ENCODE data around the gene MUC13.

MUC13 gene

GRCh38 chr3:124963755-124964154, 29.2 kb upstream of the MUC13 start:
- TF ChIP-seq GATA2 (IDR thresholded peaks at IDR 0.05; ENCODE audit: low read depth, low read length) = no peak
- TF ChIP-seq GATA3 (IDR thresholded peaks at IDR 0.05; ENCODE audit: low read depth, low read length) = no peak

GRCh38 chr3:124962403-124962940, 27.9 kb upstream of the MUC13 start:
- TF ChIP-seq GATA3 (IDR thresholded peaks at IDR 0.05; ENCODE audit: low read depth, low read length) (no peak), GATA2 (IDR thresholded peaks at IDR 0.05; ENCODE audit: low read depth, low read length) (no peak)

DNA sequence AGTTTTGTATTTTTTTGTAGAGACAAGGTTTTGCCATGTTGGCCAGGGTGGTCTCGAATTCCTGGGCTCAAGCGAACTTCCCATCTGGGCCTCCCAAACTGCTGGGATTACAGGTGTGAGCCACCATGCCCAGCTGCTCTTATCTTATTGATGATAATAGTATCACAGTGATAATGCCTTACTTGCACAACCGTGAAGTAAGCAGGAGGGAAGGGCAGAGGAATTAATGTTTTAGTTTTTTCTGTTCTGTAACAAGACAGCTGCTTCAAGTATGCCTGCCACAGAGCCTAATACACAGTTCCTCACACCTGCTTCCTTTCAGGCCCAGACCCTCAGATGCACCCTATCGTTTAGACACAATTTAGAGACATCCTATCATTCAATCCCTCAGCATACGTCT, 26.1 kb upstream of the MUC13 start:
- TF ChIP-seq GATA2 (IDR thresholded peaks at IDR 0.05; ENCODE audit: low read depth, low read length) = no peak
- no peak for TF ChIP-seq GATA3 (IDR thresholded peaks at IDR 0.05; ENCODE audit: low read depth, low read length)

- no peak for TF ChIP-seq GATA2 (IDR thresholded peaks at IDR 0.05; ENCODE audit: low read depth, low read length)
- TF ChIP-seq GATA3 (IDR thresholded peaks at IDR 0.05; ENCODE audit: low read depth, low read length) = no peak
Observed at GRCh38 chr3:124960105-124960504, 25.6 kb upstream of the MUC13 start.

GRCh38 chr3:124952282-124952855, 17.8 kb upstream of the MUC13 start:
- TF ChIP-seq GATA3 (IDR thresholded peaks at IDR 0.05; ENCODE audit: low read depth, low read length) (no peak), GATA2 (IDR thresholded peaks at IDR 0.05; ENCODE audit: low read depth, low read length) (no peak)

GRCh38 chr3:124951511-124952281, 17.1 kb upstream of the MUC13 start:
- TF ChIP-seq GATA2 (IDR thresholded peaks at IDR 0.05; ENCODE audit: low read depth, low read length) = no peak

DNA sequence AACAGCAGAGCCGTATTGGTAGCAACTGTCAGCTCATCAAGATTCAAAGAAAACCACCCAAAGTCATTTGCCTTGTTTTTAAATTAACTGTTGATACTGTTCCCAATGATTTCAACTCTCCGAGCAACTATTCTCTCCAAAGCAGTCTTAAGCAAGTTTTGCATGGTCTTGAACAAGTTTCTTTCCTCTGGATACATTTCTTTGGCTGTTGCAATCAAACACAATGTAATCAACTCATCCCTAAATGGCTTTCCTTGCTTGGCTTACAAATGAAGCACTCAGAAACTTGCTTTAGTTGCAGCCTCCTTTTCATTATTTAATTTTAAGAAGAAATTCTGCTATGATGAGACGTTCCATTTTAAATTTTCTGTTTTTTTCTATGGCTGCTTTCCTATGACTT, 15.5 kb upstream of the MUC13 start:
- TF ChIP-seq GATA3 (IDR thresholded peaks at IDR 0.05; ENCODE audit: low read depth, low read length) (no peak), GATA2 (IDR thresholded peaks at IDR 0.05; ENCODE audit: low read depth, low read length) (no peak)

- TF ChIP-seq GATA2 (IDR thresholded peaks at IDR 0.05; ENCODE audit: low read depth, low read length) (no peak), GATA3 (IDR thresholded peaks at IDR 0.05; ENCODE audit: low read depth, low read length) (no peak)
Observed at GRCh38 chr3:124942613-124943012, 8.1 kb upstream of the MUC13 start.

GRCh38 chr3:124941771-124942170, 7.2 kb upstream of the MUC13 start:
- TF ChIP-seq GATA3 (IDR thresholded peaks at IDR 0.05; ENCODE audit: low read depth, low read length) (no peak), GATA2 (IDR thresholded peaks at IDR 0.05; ENCODE audit: low read depth, low read length) (no peak)

DNA sequence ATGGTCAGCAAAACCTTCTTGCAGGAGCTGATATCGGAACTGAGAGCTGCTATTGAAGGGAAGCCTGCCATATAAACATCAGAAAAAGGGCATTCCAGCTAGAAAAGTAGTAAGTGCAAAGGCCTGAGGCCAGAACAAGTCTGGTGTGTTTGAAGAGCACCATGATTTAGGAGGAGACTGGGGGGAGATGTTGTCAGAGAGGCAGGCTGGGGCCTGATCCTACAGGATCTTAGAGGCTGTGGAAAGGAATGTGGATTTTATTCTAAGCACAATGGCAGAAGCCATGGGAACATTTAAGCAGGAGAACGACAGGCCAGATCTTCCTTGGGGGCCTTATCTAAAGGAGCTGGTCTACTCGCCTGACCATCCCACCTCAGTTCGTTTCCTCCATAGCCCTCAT, 5.1 kb upstream of the MUC13 start:
- TF ChIP-seq GATA3 (IDR thresholded peaks at IDR 0.05; ENCODE audit: low read depth, low read length) = no peak

DNA sequence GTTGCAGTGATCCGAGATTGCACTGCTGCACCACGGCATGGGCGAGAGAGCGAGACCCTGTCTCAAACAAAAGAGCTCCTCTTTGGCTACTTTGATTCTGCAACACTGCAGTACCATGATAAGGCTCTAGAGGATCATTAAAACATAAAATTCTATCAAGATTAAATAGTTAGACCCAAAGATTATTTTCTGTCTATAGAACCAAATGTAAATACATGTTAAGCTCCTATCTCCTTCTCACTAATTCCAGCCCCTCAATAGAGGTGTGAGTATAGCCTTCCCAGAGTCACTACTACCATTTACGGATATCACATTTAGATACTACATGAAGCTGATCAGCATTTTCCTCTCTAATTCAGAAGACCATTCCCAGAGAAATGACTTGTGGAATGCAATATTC, 4.3 kb upstream of the MUC13 start:
- TF ChIP-seq GATA2 (IDR thresholded peaks at IDR 0.05; ENCODE audit: low read depth, low read length) (no peak), GATA3 (IDR thresholded peaks at IDR 0.05; ENCODE audit: low read depth, low read length) (no peak)

GRCh38 chr3:124937049-124937448, 2.5 kb upstream of the MUC13 start:
- TF ChIP-seq GATA3 (IDR thresholded peaks at IDR 0.05; ENCODE audit: low read depth, low read length) = no peak
- no peak for TF ChIP-seq GATA2 (IDR thresholded peaks at IDR 0.05; ENCODE audit: low read depth, low read length)

- TF ChIP-seq GATA3 (IDR thresholded peaks at IDR 0.05; ENCODE audit: low read depth, low read length) (no peak), GATA2 (IDR thresholded peaks at IDR 0.05; ENCODE audit: low read depth, low read length) (no peak)
Observed at GRCh38 chr3:124935794-124936542, 1.4 kb upstream of the MUC13 start.

DNA sequence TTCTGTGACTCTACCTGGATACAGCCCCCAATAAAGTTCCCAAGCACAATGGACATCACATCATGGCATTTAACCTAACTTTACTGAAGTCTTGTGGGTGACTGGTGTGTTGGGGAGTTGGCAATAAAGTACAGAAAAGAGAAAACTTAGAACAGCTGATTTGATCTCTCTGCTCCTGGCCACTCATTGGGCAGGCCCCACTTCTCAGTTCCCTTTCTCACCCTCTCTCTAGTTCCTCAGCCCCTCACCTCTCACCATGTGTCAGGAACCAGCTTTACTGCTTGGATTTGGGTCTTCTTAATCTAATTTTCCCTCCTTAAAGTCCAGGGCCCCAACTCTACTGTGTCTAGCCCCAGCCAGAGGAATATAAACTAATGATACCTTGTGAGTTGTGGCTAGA, 713 bp upstream of the MUC13 start:
- TF ChIP-seq GATA2 (IDR thresholded peaks at IDR 0.05; ENCODE audit: low read depth, low read length) (no peak), GATA3 (IDR thresholded peaks at IDR 0.05; ENCODE audit: low read depth, low read length) (no peak)
